Measurements from ENCODE around the gene SCNN1A.

The SCNN1A gene

GRCh38 chr12:6394398-6394797, 19.0 kb upstream of the SCNN1A start:
- Histone ChIP-seq H3K9me3 (ENCODE audit: low read length) (no peaks in the 10 kb centered on the region), H3K36me3 (ENCODE audit: insufficient read depth, low read length) (no peaks in the 10 kb centered on the region), H3K27me3 (ENCODE audit: insufficient read depth, low read length) (peaks cover 4% of the 10 kb centered on the region), H3K4me1 (ENCODE audit: insufficient read depth, low read length) (no peaks in the 10 kb centered on the region), H3K4me3 (ENCODE audit: low read length) (no peak overlapping the region), H2AFZ (ENCODE audit: low read depth, low read length) (no peak overlapping the region)

- Histone ChIP-seq H3K27me3 (ENCODE audit: insufficient read depth, low read length) (peaks cover 4% of the 10 kb centered on the region), H3K36me3 (ENCODE audit: insufficient read depth, low read length) (no peaks in the 10 kb centered on the region), H2AFZ (ENCODE audit: low read depth, low read length) (no peak overlapping the region), H3K9me3 (ENCODE audit: low read length) (no peaks in the 10 kb centered on the region), H3K4me3 (ENCODE audit: low read length) (no peak overlapping the region), H3K4me1 (ENCODE audit: insufficient read depth, low read length) (no peaks in the 10 kb centered on the region)
These were observed 17.7 kb upstream of the SCNN1A start for GRCh38 chr12:6393109-6393508.

GRCh38 chr12:6392504-6392903, 17.1 kb upstream of the SCNN1A start:
- H3K27me3 ChIP-seq (ENCODE audit: insufficient read depth, low read length), result peaks cover 4% of the 10 kb centered on the region
- H3K4me3 ChIP-seq (ENCODE audit: low read length), result no peak overlapping the region
- H3K9me3 ChIP-seq (ENCODE audit: low read length), result no peaks in the 10 kb centered on the region
- H3K4me1 ChIP-seq (ENCODE audit: insufficient read depth, low read length), result no peaks in the 10 kb centered on the region
- H2AFZ ChIP-seq (ENCODE audit: low read depth, low read length), result no peak overlapping the region
- no peaks in the 10 kb centered on the region for H3K36me3 ChIP-seq (ENCODE audit: insufficient read depth, low read length)

GRCh38 chr12:6391013-6391412, 15.7 kb upstream of the SCNN1A start:
- Histone ChIP-seq H3K27me3 (ENCODE audit: insufficient read depth, low read length) (peaks cover 4% of the 10 kb centered on the region), H3K9me3 (ENCODE audit: low read length) (no peaks in the 10 kb centered on the region), H3K36me3 (ENCODE audit: insufficient read depth, low read length) (no peaks in the 10 kb centered on the region), H2AFZ (ENCODE audit: low read depth, low read length) (no peak overlapping the region), H3K4me3 (ENCODE audit: low read length) (no peak overlapping the region), H3K4me1 (ENCODE audit: insufficient read depth, low read length) (no peaks in the 10 kb centered on the region)

GRCh38 chr12:6390084-6390799, 14.9 kb upstream of the SCNN1A start:
- H3K27me3 ChIP-seq (ENCODE audit: insufficient read depth, low read length), result peaks cover 4% of the 10 kb centered on the region
- no peak overlapping the region for H2AFZ ChIP-seq (ENCODE audit: low read depth, low read length)
- H3K9me3 ChIP-seq (ENCODE audit: low read length), result no peaks in the 10 kb centered on the region
- H3K4me1 ChIP-seq (ENCODE audit: insufficient read depth, low read length), result no peaks in the 10 kb centered on the region
- H3K36me3 ChIP-seq (ENCODE audit: insufficient read depth, low read length), result no peaks in the 10 kb centered on the region
- no peak overlapping the region for H3K4me3 ChIP-seq (ENCODE audit: low read length)

- Histone ChIP-seq H3K27me3 (ENCODE audit: insufficient read depth, low read length) (peaks cover 2% of the 10 kb centered on the region), H3K4me1 (ENCODE audit: insufficient read depth, low read length) (no peaks in the 10 kb centered on the region), H2AFZ (ENCODE audit: low read depth, low read length) (no peak overlapping the region), H3K36me3 (ENCODE audit: insufficient read depth, low read length) (no peaks in the 10 kb centered on the region), H3K4me3 (ENCODE audit: low read length) (no peak overlapping the region), H3K9me3 (ENCODE audit: low read length) (peaks cover 2% of the 10 kb centered on the region)
These were observed 12.2 kb upstream of the SCNN1A start for GRCh38 chr12:6387541-6387940.

- Histone ChIP-seq H3K4me1 (ENCODE audit: insufficient read depth, low read length) (peaks cover 2% of the 10 kb centered on the region), H3K27me3 (ENCODE audit: insufficient read depth, low read length) (no peaks in the 10 kb centered on the region), H3K4me3 (ENCODE audit: low read length) (no peak overlapping the region), H3K9me3 (ENCODE audit: low read length) (peaks cover 2% of the 10 kb centered on the region), H3K36me3 (ENCODE audit: insufficient read depth, low read length) (no peaks in the 10 kb centered on the region), H2AFZ (ENCODE audit: low read depth, low read length) (no peak overlapping the region)
These were observed 11.1 kb upstream of the SCNN1A start for GRCh38 chr12:6386491-6386890.

GRCh38 chr12:6386038-6386437, 10.7 kb upstream of the SCNN1A start:
- peaks cover 2% of the 10 kb centered on the region for H3K9me3 ChIP-seq (ENCODE audit: low read length)
- no peak overlapping the region for H2AFZ ChIP-seq (ENCODE audit: low read depth, low read length)
- H3K36me3 ChIP-seq (ENCODE audit: insufficient read depth, low read length), result no peaks in the 10 kb centered on the region
- no peak overlapping the region for H3K4me3 ChIP-seq (ENCODE audit: low read length)
- no peaks in the 10 kb centered on the region for H3K27me3 ChIP-seq (ENCODE audit: insufficient read depth, low read length)
- peaks cover 2% of the 10 kb centered on the region for H3K4me1 ChIP-seq (ENCODE audit: insufficient read depth, low read length)

- H3K4me3 ChIP-seq (ENCODE audit: low read length), result no peak overlapping the region
- peaks cover 2% of the 10 kb centered on the region for H3K9me3 ChIP-seq (ENCODE audit: low read length)
- no peak overlapping the region for H2AFZ ChIP-seq (ENCODE audit: low read depth, low read length)
These were observed 9.4 kb upstream of the SCNN1A start for GRCh38 chr12:6384499-6385436.

GRCh38 chr12:6383572-6384498, 8.5 kb upstream of the SCNN1A start, which contains the start of gene LTBR:
TSS of gene LTBR (plus strand) at chr12:6384162. CDS start at chr12:6384359, 197 bp downstream.
- no peaks in the 10 kb centered on the region for H3K27me3 ChIP-seq (ENCODE audit: insufficient read depth, low read length)
- H3K36me3 ChIP-seq (ENCODE audit: insufficient read depth, low read length), result no peaks in the 10 kb centered on the region
- H3K4me1 ChIP-seq (ENCODE audit: insufficient read depth, low read length), result peaks cover 2% of the 10 kb centered on the region
- peaks cover 2% of the 10 kb centered on the region for H3K9me3 ChIP-seq (ENCODE audit: low read length)
- H2AFZ ChIP-seq (ENCODE audit: low read depth, low read length), result no peak within 1 kb of the TSS
- H3K4me3 ChIP-seq (ENCODE audit: low read length), result no peak within 1 kb of the TSS

More at GRCh38 chr12:6384499-6385436, 9.4 kb upstream of the SCNN1A start:
- Histone ChIP-seq H3K36me3 (ENCODE audit: insufficient read depth, low read length) (no peaks in the 10 kb centered on the region), H3K4me1 (ENCODE audit: insufficient read depth, low read length) (peaks cover 2% of the 10 kb centered on the region), H3K27me3 (ENCODE audit: insufficient read depth, low read length) (no peaks in the 10 kb centered on the region)

- peaks cover 2% of the 10 kb centered on the region for H3K9me3 ChIP-seq (ENCODE audit: low read length)
- no peak overlapping the region for H2AFZ ChIP-seq (ENCODE audit: low read depth, low read length)
- H3K36me3 ChIP-seq (ENCODE audit: insufficient read depth, low read length), result no peaks in the 10 kb centered on the region
- peaks cover 4% of the 10 kb centered on the region for H3K4me1 ChIP-seq (ENCODE audit: insufficient read depth, low read length)
- H3K27me3 ChIP-seq (ENCODE audit: insufficient read depth, low read length), result no peaks in the 10 kb centered on the region
- H3K4me3 ChIP-seq (ENCODE audit: low read length), result no peak overlapping the region
These were observed 7.6 kb upstream of the SCNN1A start for GRCh38 chr12:6382982-6383381.

GRCh38 chr12:6382371-6382770, 7.0 kb upstream of the SCNN1A start:
- H3K27me3 ChIP-seq (ENCODE audit: insufficient read depth, low read length), result no peaks in the 10 kb centered on the region
- no peak overlapping the region for H3K4me3 ChIP-seq (ENCODE audit: low read length)
- H3K4me1 ChIP-seq (ENCODE audit: insufficient read depth, low read length), result peaks cover 8% of the 10 kb centered on the region
- no peaks in the 10 kb centered on the region for H3K36me3 ChIP-seq (ENCODE audit: insufficient read depth, low read length)
- no peak overlapping the region for H2AFZ ChIP-seq (ENCODE audit: low read depth, low read length)
- peaks cover 2% of the 10 kb centered on the region for H3K9me3 ChIP-seq (ENCODE audit: low read length)

All from neuron (in vitro differentiated cells).